H9 (cell line): ENCODE data around the gene PPARG. TPM values are rescaled to one million over a fixed set of nuclear protein-coding genes. Genes with fewer than 3 reads are reported as not detected.

ENCODE experiments used
- DNase-seq: peaks from one replicate; pipeline ENCODE4 v3.0.0-alpha.2; 2017
- H2AFZ ChIP-seq: one replicate; pipeline ENCODE4 v1.6.1; 2013; ENCODE audit warnings: mild to moderate bottlenecking, low read length, control low read depth, moderate library complexity
- H2AK5ac ChIP-seq: 2 replicates; pipeline ENCODE4 v1.6.1; 2013; ENCODE audit warnings: low read length, control low read depth, mixed read lengths; ENCODE audit not compliant: insufficient read length
- H2BK120ac ChIP-seq: one replicate; pipeline ENCODE4 v1.6.1; 2013; ENCODE audit warnings: low read depth, mild to moderate bottlenecking, low read length, control low read depth, inconsistent platforms; ENCODE audit not compliant: poor library complexity, severe bottlenecking
- H2BK12ac ChIP-seq: 2 replicates; pipeline ENCODE4 v1.6.1; 2013; ENCODE audit warnings: low read length, control low read depth, mixed read lengths, low read depth; ENCODE audit not compliant: insufficient read length
- H2BK15ac ChIP-seq: 2 replicates; pipeline ENCODE4 v1.6.1; 2013; ENCODE audit warnings: low read depth, low read length, control low read depth
- H2BK20ac ChIP-seq: one replicate; pipeline ENCODE4 v1.6.1; 2013; ENCODE audit warnings: low read depth, mild to moderate bottlenecking, low read length, control low read depth, inconsistent platforms; ENCODE audit not compliant: poor library complexity, severe bottlenecking
- H2BK5ac ChIP-seq: 2 replicates; pipeline ENCODE4 v1.6.1; 2013; ENCODE audit warnings: low read length, control low read depth, mixed read lengths; ENCODE audit not compliant: insufficient read length
- H3K14ac ChIP-seq: 2 replicates; pipeline ENCODE4 v1.6.1; 2013; ENCODE audit warnings: low read length, control low read depth; ENCODE audit not compliant: insufficient read depth
- H3K18ac ChIP-seq: 2 replicates; pipeline ENCODE4 v1.6.1; 2013; ENCODE audit warnings: low read depth, mild to moderate bottlenecking, mixed read lengths, low read length, control low read depth; ENCODE audit not compliant: insufficient read length
- H3K23ac ChIP-seq: 2 replicates; pipeline ENCODE4 v1.6.1; 2013; ENCODE audit warnings: low read length, control low read depth, mixed read lengths, low read depth; ENCODE audit not compliant: insufficient read length
- H3K23me2 ChIP-seq: 2 replicates; pipeline ENCODE4 v1.6.1; 2013; ENCODE audit warnings: low read depth, mild to moderate bottlenecking, mixed read lengths, low read length, control low read depth; ENCODE audit not compliant: insufficient read length, poor library complexity, severe bottlenecking
- H3K27ac ChIP-seq: 2 replicates; pipeline ENCODE4 v1.5.1; 2013; ENCODE audit warnings: low read length, control low read depth, mixed read lengths, low read depth; ENCODE audit not compliant: insufficient read length
- H3K27me3 ChIP-seq: 2 replicates; pipeline ENCODE4 v1.6.1; 2013; ENCODE audit warnings: low read length, control low read depth, inconsistent platforms; ENCODE audit not compliant: insufficient read depth
- H3K4ac ChIP-seq: 2 replicates; pipeline ENCODE4 v1.6.1; 2013; ENCODE audit warnings: low read depth, mild to moderate bottlenecking, control low read depth, inconsistent platforms, low read length, moderate library complexity
- H3K4me1 ChIP-seq: 2 replicates; pipeline ENCODE4 v1.6.1; 2013; ENCODE audit warnings: low read length, control low read depth, inconsistent platforms; ENCODE audit not compliant: insufficient read depth
- H3K4me2 ChIP-seq: 2 replicates; pipeline ENCODE4 v1.6.1; 2013; ENCODE audit warnings: low read length, control low read depth, mixed read lengths; ENCODE audit not compliant: insufficient read length, insufficient read depth
- H3K56ac ChIP-seq: 2 replicates; pipeline ENCODE4 v1.6.1; 2013; ENCODE audit warnings: low read depth, mild to moderate bottlenecking, mixed read lengths, low read length, control low read depth; ENCODE audit not compliant: insufficient read length
- H3K79me1 ChIP-seq: 2 replicates; pipeline ENCODE4 v1.6.1; 2013; ENCODE audit warnings: low read depth, mild to moderate bottlenecking, moderate library complexity, low read length, control low read depth, inconsistent platforms; ENCODE audit not compliant: insufficient read depth, poor library complexity, severe bottlenecking
- H3K79me2 ChIP-seq: 2 replicates; pipeline ENCODE4 v1.6.1; 2013; ENCODE audit warnings: low read length, control low read depth, inconsistent platforms; ENCODE audit not compliant: insufficient read depth
- H3K9ac ChIP-seq: 2 replicates; pipeline ENCODE4 v1.6.1; 2013; ENCODE audit warnings: low read length, control low read depth, mixed read lengths; ENCODE audit not compliant: insufficient read length; ENCODE audit errors: extremely low read depth
- H3K9me3 ChIP-seq: one replicate; pipeline ENCODE4 v1.6.1; 2013; ENCODE audit warnings: low read depth, low read length, inconsistent platforms; ENCODE audit not compliant: control insufficient read depth
- H3T11ph ChIP-seq: one replicate; pipeline ENCODE4 v1.6.1; 2013; ENCODE audit warnings: mild to moderate bottlenecking, low read length, control low read depth, inconsistent platforms
- H4K20me1 ChIP-seq: one replicate; pipeline ENCODE4 v1.6.1; 2013; ENCODE audit not compliant: control insufficient read depth, insufficient read length, insufficient read depth
- H4K5ac ChIP-seq: 2 replicates; pipeline ENCODE4 v1.6.1; 2013; ENCODE audit warnings: low read depth, mild to moderate bottlenecking, mixed read lengths, low read length, control low read depth; ENCODE audit not compliant: insufficient read length
- H4K8ac ChIP-seq: replicated peaks from 2 replicates; pipeline ENCODE4 v1.6.1; 2013; ENCODE audit warnings: low read length, control low read depth, mixed read lengths, low read depth; ENCODE audit not compliant: insufficient read length
- H4K91ac ChIP-seq: 2 replicates; pipeline ENCODE4 v1.6.1; 2013; ENCODE audit warnings: low read depth, mild to moderate bottlenecking, moderate library complexity, mixed read lengths, low read length, control low read depth; ENCODE audit not compliant: insufficient read length
- H3K27ac Mint-ChIP-seq, 3 experiments: 2 replicates in 2 of 3; 3 replicates in 1 of 3; pipeline ENCODE4 v1.8.0; 2020 to 2021; ENCODE audit warnings: mixed read lengths in 3 of 3, mild to moderate bottlenecking in 1 of 3, moderate library complexity in 1 of 3
- H3K27me3 Mint-ChIP-seq: 2 replicates; pipeline ENCODE4 v1.8.0; 2021; ENCODE audit warnings: low read depth, mild to moderate bottlenecking, moderate library complexity, mixed read lengths
- H3K36me3 Mint-ChIP-seq, 3 experiments: 2 replicates in 2 of 3; 3 replicates in 1 of 3; pipeline ENCODE4 v1.8.0; 2020 to 2021; ENCODE audit warnings: low read depth in 3 of 3, mixed read lengths in 3 of 3; ENCODE audit not compliant: insufficient read depth in 1 of 3
- H3K4me1 Mint-ChIP-seq, 2 experiments: 2 replicates each; pipeline ENCODE4 v1.8.0; 2020; ENCODE audit warnings: mixed read lengths in 2 of 2
- H3K4me3 Mint-ChIP-seq, 2 experiments: 2 replicates in 1 of 2; 3 replicates in 1 of 2; pipeline ENCODE4 v1.8.0; 2020 to 2021; ENCODE audit warnings: mild to moderate bottlenecking in 2 of 2, mixed read lengths in 2 of 2, moderate library complexity in 1 of 2
- H3K9me3 Mint-ChIP-seq, 2 experiments: 2 replicates in 1 of 2; 3 replicates in 1 of 2; pipeline ENCODE4 v1.8.0; 2020; ENCODE audit warnings: mild to moderate bottlenecking in 2 of 2, mixed read lengths in 2 of 2, moderate library complexity in 1 of 2
- WGBS: extraction: QIAGEN DNeasy Blood & Tissue Kit; methylation state at CpG from one replicate; pipeline ENCODE4 v1.1.7; 2013; ENCODE audit warnings: missing lambda C conversion rate, low lambda C conversion rate, mixed read lengths; ENCODE audit not compliant: insufficient read length; ENCODE audit errors: extremely low coverage; 5-methylcytosine and 5-hydroxymethylcytosine counted together
- total RNA-seq: library from RNA; stranded (reverse); gene quantifications from 2 replicates; pipeline ENCODE4 v1.2.1, GENCODE V29; 2021
- TF ChIP-seq, protein P1 (sequence below): fragments of 200-600 bp; sonication (generic); conservative IDR thresholded peaks from 3 replicates; pipeline ENCODE4 v1.8.0; 2021; ENCODE audit warnings: antibody characterized with exemption, mild to moderate bottlenecking

The PPARG gene
- total RNA-seq, 1 experiment from 2014 or later = 0.42 TPM

DNA sequence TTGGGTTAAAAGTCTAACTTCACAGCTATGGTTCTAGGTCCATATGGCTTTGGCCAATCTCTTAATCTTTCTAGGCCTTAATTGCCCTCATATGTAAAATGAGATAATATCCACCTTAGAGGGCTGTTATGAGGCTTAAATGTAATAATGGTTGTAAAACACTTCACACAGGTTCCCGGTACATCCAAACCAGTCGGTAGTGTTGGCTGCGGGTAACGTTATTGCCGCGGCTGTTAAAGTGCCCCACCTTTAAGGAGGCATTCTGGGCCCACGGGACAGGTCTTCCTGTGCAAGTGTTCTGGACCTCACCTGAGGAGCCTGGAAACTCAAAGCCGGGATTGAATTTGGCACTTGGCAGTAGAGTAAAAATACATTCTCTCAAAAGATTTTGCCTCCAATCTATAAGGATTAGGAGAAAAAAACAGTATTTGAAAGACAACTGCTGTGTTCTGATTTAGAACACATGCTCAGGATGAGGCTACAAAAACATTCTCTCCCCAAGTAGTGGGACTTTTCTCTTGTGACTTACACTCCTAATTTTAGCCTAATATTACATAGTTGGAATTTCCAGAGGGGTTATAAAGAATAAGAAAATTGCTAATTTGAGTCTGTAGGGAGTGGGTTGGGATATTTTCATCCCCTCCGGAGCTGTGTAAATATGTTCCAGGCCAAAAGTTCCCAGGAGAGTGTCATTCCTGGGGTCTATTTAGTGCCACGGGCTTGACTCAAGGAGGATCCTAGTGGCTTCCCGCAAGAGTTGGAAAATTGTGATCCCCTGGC lies 150.5 kb downstream of the PPARG start:
- Histone ChIP-seq H3K79me2 (no peaks in the 10 kb centered on the region), H2AK5ac (no peak overlapping the region), H3K27ac (no peak overlapping the region), H3K14ac (no peak overlapping the region), H2BK12ac (no peak overlapping the region), H4K91ac (no peak overlapping the region), H3K23ac (no peak overlapping the region), H3K23me2 (no peaks in the 10 kb centered on the region), H2BK20ac (no peak overlapping the region), H3K4me2 (no peak overlapping the region), H3K4ac (no peak overlapping the region), H3K79me1 (no peaks in the 10 kb centered on the region), H3K27me3 (no peaks in the 10 kb centered on the region), H3K9ac (no peak overlapping the region), H4K20me1 (no peaks in the 10 kb centered on the region), H3K56ac (no peak overlapping the region), H2BK120ac (no peak overlapping the region), H2BK5ac (no peak overlapping the region), H4K8ac (no peak overlapping the region), H3T11ph (no peak overlapping the region), H2BK15ac (no peak overlapping the region), H2AFZ (no peak overlapping the region), H4K5ac (no peak overlapping the region), H3K9me3 (no peaks in the 10 kb centered on the region), H3K18ac (no peak overlapping the region), H3K4me1 (no peaks in the 10 kb centered on the region)
- Mint-ChIP-seq H3K27ac (no peak overlapping the region), H3K36me3 (no peaks in the 10 kb centered on the region), H3K4me3 (no peak overlapping the region), H3K4me1 (peaks cover 7 to 13% of the 10 kb centered on the region in 2 experiments), H3K9me3 (no peaks in the 10 kb centered on the region), H3K27me3 (peaks cover 15% of the 10 kb centered on the region)
- TF ChIP-seq, protein P1, sequence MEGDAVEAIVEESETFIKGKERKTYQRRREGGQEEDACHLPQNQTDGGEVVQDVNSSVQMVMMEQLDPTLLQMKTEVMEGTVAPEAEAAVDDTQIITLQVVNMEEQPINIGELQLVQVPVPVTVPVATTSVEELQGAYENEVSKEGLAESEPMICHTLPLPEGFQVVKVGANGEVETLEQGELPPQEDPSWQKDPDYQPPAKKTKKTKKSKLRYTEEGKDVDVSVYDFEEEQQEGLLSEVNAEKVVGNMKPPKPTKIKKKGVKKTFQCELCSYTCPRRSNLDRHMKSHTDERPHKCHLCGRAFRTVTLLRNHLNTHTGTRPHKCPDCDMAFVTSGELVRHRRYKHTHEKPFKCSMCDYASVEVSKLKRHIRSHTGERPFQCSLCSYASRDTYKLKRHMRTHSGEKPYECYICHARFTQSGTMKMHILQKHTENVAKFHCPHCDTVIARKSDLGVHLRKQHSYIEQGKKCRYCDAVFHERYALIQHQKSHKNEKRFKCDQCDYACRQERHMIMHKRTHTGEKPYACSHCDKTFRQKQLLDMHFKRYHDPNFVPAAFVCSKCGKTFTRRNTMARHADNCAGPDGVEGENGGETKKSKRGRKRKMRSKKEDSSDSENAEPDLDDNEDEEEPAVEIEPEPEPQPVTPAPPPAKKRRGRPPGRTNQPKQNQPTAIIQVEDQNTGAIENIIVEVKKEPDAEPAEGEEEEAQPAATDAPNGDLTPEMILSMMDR = no peak
- no CpG with 5 or more reads among the region's 11 CpGs for WGBS
- DNase-seq = no peak
